Body of pancreas (tissue), 4 donors: ENCODE measurements around the gene HNRNPUL2. TPM values are rescaled to one million over a fixed set of nuclear protein-coding genes. Genes with fewer than 3 reads are reported as not detected.
A peak's percentile ranks its signal among the peaks of the same experiment; 100 is the strongest.
"Not testable (repeated sequence)": the region's sequence is repeated elsewhere in the genome, so short reads cannot be mapped to it uniquely, and the experiment has no call there.

Experiments used
- ATAC-seq: fragments of 150-250 bp; one replicate; pipeline ENCODE4 v1.9.1; 2016
- DNase-seq, 4 donors: peaks; one replicate each; pipeline ENCODE4 v3.0.0-alpha.2; 2019
- H3K27ac ChIP-seq, 4 donors: fragments of 200-600 bp; sonication (generic); 1 replicate in 3 of 4; 2 replicates in 1 of 4; pipeline versions ENCODE4 v1.5.1 to v1.6.1; 2016 to 2019; ENCODE audit warnings: mild to moderate bottlenecking in 1 of 4, mixed read lengths in 1 of 4, moderate library complexity in 1 of 4
- H3K27me3 ChIP-seq, 2 donors: fragments of 200-600 bp; sonication (generic); one replicate each; pipeline ENCODE4 v1.6.0; 2016; ENCODE audit warnings: mild to moderate bottlenecking in 1 of 2
- H3K36me3 ChIP-seq, 2 donors: fragments of 200-600 bp; sonication (generic); replicated peaks in 1 of 2; 2 replicates each; pipeline ENCODE4 v1.5.1; 2016; ENCODE audit warnings: low read depth in 2 of 2; ENCODE audit not compliant: insufficient read depth in 1 of 2
- H3K4me1 ChIP-seq: fragments of 200-600 bp; sonication (generic); one replicate; pipeline ENCODE4 v1.6.0; 2016
- H3K4me3 ChIP-seq, 2 donors: fragments of 200-600 bp; sonication (generic); 1 replicate in 1 of 2; 2 replicates in 1 of 2; pipeline ENCODE4 v1.5.1; 2016 to 2019
- H3K9me3 ChIP-seq, 3 donors: fragments of 200-600 bp; sonication (generic); 1 replicate in 2 of 3; 2 replicates in 1 of 3; pipeline ENCODE4 v1.5.1; 2016
- CTCF ChIP-seq, 7 experiments: fragments of 450-650 bp in 4 of 7; fragments of 200-600 bp in 3 of 7; sonication (generic) in 3 of 7; IDR thresholded peaks; one replicate each; pipeline ENCODE4 v1.5.1; 2016 to 2019; ENCODE audit warnings: antibody characterized with exemption in 7 of 7
- POLR2A ChIP-seq, 3 donors: fragments of 450-650 bp; IDR thresholded peaks; one replicate each; pipeline ENCODE4 v1.6.1; 2016; ENCODE audit warnings: antibody characterized with exemption in 3 of 3, mild to moderate bottlenecking in 2 of 3
- WGBS, 2 donors: methylation state at CpG; one replicate each; pipeline ENCODE4 v1.1.5; 2017; 5-methylcytosine and 5-hydroxymethylcytosine counted together
- intact Hi-C: fragments of 100-400 bp; cut with DNase I; formaldehyde crosslinking; loops from one replicate; pipeline ENCODE4 v1.15.1; 2023
- total RNA-seq, 2 donors: library from RNA; depleted of rRNA; stranded (reverse); fragments of >200 nt; gene quantifications; one replicate each; pipeline ENCODE4 v1.1.0, GENCODE V29; 2016

The HNRNPUL2 gene
- total RNA-seq, 2 donors from 2014 or later, result 19.1 to 20.5 TPM

- H3K4me3 ChIP-seq, result no peak overlapping the region
- DNase-seq (peak; percentile 82 to 88 (median 84)), ATAC-seq (peak; percentile 82)
- H3K9me3 ChIP-seq, result no peaks in the 10 kb centered on the region
- no peaks in the 10 kb centered on the region for H3K27me3 ChIP-seq
- TF ChIP-seq POLR2A (IDR thresholded peaks at IDR 0.05) (no peak), CTCF (IDR thresholded peaks at IDR 0.05) (peak; percentile 59 to 79 (median 74))
- intact Hi-C loops, result loop anchor here (10.0 kb wide), 1 partner anchor 280 kb away; the partner anchor contains the start of gene SCGB1A1
- peaks cover 0 to 4% of the 10 kb centered on the region in 2 donors for H3K36me3 ChIP-seq
- 39 to 49% methylated on average over 14 of the region's 14 CpGs for WGBS, 2 donors
- no peak overlapping the region for H3K27ac ChIP-seq
- no peaks in the 10 kb centered on the region for H3K4me1 ChIP-seq
Observed at GRCh38 chr11:62694455-62695167, 32.6 kb downstream of the HNRNPUL2 start.

GRCh38 chr11:62693624-62694023 is 33.6 kb downstream of the HNRNPUL2 start:
- intact Hi-C loops, result loop anchor here (10.0 kb wide), 1 partner anchor 279 kb away; the partner anchor contains the start of gene SCGB1A1
- DNase-seq, H3K27ac ChIP-seq, H3K4me3 ChIP-seq, H3K4me1 ChIP-seq, ATAC-seq, H3K9me3 ChIP-seq, H3K27me3 ChIP-seq, H3K36me3 ChIP-seq: not testable (repeated sequence)
- 66 to 83% methylated on average over 4 of the region's 4 CpGs for WGBS, 2 donors

GRCh38 chr11:62689421-62690183 is 37.7 kb downstream of the HNRNPUL2 start, which contains the start of gene LRRN4CL:
TSS of gene LRRN4CL (minus strand) at chr11:62689530. CDS start at chr11:62688508, 1,022 bp downstream.
- DNase-seq (peak in 3 of 4 donors; percentile 42 to 59 (median 52)), ATAC-seq (peak; percentile 54)
- intact Hi-C loops, result loop anchor here (10.0 kb wide), 1 partner anchor 275 kb away; the partner anchor contains the start of gene SCGB1A1
- H3K4me3 ChIP-seq, result no peak within 1 kb of the TSS
- H3K36me3 ChIP-seq, result peaks cover 0 to 4% of the 10 kb centered on the region in 2 donors
- H3K27me3 ChIP-seq, result peaks cover 0 to 8% of the 10 kb centered on the region in 2 donors
- H3K27ac ChIP-seq, result no peak within 1 kb of the TSS
- WGBS, 2 donors, result 39 to 60% methylated on average over 11 of the region's 11 CpGs
- no peaks in the 10 kb centered on the region for H3K4me1 ChIP-seq
- H3K9me3 ChIP-seq, result no peaks in the 10 kb centered on the region
- no peak for TF ChIP-seq POLR2A (IDR thresholded peaks at IDR 0.05)
- TF ChIP-seq CTCF (IDR thresholded peaks at IDR 0.05), result no peak

DNA sequence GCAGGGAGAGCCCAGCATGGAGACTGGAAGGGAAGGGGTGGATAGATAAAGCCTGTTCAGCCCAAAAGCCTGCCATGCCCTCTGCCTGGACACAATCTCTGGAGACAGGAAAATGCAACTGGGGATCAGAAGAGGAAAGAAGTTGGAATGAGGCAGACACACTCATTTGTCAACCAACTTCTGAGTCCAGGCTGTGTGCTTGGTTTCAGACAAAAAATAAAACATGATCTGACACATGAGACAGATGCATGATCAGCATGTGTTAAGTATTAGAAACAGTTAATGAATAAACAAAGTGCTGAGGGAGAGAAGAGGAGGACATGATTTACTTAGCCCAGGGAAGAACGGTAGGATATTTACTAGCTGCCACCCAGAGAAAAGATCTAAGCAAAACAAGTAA is 38.8 kb downstream of the HNRNPUL2 start:
- 18 to 30% methylated on average over 1 of the region's 1 CpG for WGBS, 2 donors
- Histone ChIP-seq H3K9me3 (no peaks in the 10 kb centered on the region), H3K4me3 (no peak overlapping the region), H3K27ac (no peak overlapping the region), H3K4me1 (no peaks in the 10 kb centered on the region), H3K36me3 (peaks cover 0 to 4% of the 10 kb centered on the region in 2 donors), H3K27me3 (peaks cover 0 to 8% of the 10 kb centered on the region in 2 donors)
- intact Hi-C loops, result no loop called here
- ATAC-seq (no peak), DNase-seq (no peak)
- TF ChIP-seq CTCF (IDR thresholded peaks at IDR 0.05) (no peak), POLR2A (IDR thresholded peaks at IDR 0.05) (no peak)
